CD1c-positive myeloid dendritic cell (primary cell): ENCODE measurements around the gene ALKBH2.
A peak's percentile ranks its signal among the peaks of the same experiment; 100 is the strongest.

Experiments used
- DNase-seq: peaks from one replicate; pipeline ENCODE4 v3.0.0-alpha.2; 2016; ENCODE audit errors: extremely low spot score

The ALKBH2 gene

DNA sequence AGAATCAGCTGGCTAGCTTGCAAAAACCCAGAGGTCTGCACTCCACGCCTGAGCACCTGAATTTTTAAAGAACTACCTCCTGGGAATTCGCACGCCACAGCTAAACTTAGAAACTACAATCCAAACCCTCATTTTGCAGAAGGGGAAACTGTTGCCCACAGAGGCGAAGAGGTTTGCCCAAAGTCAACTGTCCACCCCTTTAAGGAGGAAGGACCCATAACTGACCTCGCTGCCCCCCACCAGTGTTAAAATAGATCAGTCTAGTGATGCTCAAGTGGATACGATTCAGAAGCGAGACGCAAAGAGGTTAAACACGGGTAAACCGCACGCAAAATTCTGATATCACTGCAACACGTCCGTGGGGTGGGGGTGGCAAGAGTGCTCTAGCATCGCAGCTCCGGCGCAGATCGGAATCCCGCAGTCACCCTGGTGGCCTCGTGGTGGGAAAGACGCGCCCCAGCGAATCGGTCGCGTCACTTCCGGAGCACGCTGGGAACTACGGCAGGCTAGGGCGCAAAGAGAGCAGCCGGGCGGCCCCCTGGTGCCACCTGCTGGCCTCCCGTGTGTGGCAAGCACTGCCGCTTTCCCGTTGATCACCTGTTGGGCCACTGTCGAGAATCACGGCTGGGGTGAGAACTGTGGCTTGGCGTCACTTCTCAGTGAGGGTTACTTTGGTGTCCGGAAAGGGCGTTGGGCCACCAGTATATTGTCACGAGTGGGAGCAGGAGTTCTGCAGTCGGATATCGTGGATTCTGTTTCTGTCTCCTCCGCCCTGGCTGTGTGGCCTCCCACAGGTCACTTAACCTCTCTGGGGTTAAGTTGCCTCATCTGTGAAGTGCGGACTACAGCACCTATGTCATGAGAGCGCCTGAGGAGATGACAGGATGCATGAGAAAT is at the start of gene ALKBH2:
ALKBH2 (minus strand) TSS at position 451 of the 897 bp plus-strand sequence. CDS start 686 bp downstream, outside the sequence.
- DNase-seq: peak; percentile 97

DNA sequence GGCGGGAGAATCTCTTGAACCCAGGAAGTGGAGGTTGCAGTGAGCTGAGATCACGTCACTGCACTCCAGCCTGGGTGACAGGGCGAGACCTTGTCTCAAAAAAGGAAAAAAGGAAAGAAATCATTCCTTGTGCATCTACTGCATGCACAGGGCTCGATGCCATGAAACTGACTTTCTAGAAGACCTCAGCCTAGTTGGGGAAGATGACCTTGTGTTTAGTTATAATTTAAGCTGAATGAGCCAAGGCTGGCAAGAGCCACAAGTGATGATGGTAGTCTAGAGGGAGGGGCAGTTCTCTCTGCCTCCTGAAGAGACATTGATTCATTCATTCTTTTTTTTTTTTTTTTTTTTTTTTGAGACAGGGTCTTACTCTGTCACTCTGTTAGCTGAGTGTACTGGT is 47.3 kb upstream of the ALKBH2 start:
- no peak for DNase-seq

DNA sequence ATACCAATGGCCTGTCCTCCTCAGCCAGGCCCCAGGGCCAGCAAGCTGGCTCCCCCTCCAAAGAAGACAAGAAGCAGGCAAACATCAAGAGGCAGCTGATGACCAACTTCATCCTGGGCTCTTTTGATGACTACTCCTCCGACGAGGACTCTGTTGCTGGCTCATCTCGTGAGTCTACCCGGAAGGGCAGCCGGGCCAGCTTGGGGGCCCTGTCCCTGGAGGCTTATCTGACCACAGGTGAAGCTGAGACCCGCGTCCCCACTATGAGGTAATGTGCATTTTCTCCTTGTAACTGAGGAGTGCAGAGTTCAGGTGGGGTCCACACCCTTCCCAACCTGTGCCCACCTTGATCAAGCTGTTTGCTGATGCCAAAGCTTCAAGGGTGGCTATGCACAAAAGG is 46.5 kb upstream of the ALKBH2 start:
- no peak for DNase-seq

DNA sequence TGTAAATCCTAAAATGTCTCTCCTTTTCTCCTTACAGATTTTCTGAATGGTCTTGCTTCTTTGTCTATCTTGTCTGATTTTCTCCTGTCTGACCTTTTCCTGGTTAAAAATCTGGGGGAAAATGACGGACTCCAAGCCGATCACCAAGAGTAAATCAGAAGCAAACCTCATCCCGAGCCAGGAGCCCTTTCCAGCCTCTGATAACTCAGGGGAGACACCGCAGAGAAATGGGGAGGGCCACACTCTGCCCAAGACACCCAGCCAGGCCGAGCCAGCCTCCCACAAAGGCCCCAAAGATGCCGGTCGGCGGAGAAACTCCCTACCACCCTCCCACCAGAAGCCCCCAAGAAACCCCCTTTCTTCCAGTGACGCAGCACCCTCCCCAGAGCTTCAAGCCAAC is 46.1 kb upstream of the ALKBH2 start:
- no peak for DNase-seq

DNA sequence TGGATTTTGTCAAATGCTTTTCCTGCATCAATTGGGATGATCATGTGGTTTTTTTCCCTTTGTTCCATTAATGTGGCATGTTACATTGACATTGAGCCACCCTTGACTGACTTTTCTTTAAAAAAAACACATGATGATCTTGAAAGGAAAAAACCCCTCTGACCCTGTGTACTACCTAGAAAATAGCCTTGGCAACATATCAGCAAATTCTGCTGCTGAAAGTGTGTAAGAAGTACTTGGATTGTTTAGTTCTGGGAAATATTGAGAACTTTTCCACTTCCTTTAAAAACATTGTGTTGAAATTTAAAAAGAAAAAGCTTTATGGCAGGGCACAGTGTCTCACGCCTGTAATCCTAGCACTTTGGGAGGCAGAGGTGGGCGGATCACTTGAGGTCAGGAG is 43.8 kb upstream of the ALKBH2 start:
- DNase-seq: no peak

DNA sequence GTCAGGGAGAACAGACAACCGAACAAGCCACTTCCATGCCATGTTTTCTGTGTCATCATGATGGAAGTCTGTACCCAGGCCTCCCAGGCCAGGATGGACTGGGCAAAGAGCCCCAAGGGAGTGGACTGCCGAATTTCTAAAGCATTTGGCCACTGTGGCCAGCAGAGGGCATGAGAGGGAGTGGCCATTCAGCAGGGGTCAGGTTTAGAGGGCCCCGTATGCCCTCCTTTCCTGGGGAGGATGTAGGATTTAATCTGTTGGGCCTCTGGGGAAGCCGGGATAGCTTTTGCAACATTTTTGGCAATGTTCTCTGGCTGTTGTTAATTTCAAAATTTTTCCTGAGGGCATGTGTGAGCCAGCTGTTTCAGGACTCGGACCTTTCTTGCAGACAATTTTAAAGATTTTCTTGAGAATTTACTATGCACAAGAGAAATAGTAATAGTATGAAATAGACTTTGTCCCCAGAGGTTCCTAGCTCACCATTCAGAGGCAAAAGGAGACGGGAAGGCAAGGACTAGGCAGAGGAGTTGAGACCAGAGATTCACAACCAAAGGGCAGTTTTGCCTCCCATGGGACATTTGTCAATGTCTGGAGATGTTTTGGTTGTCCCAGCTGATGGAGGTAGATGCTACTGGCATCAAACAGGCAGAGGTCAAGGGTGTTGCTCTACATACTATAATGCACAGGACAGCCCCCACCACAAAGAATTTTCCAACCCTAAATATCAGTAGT is 41.1 kb upstream of the ALKBH2 start:
- peak; percentile 11 for DNase-seq

DNA sequence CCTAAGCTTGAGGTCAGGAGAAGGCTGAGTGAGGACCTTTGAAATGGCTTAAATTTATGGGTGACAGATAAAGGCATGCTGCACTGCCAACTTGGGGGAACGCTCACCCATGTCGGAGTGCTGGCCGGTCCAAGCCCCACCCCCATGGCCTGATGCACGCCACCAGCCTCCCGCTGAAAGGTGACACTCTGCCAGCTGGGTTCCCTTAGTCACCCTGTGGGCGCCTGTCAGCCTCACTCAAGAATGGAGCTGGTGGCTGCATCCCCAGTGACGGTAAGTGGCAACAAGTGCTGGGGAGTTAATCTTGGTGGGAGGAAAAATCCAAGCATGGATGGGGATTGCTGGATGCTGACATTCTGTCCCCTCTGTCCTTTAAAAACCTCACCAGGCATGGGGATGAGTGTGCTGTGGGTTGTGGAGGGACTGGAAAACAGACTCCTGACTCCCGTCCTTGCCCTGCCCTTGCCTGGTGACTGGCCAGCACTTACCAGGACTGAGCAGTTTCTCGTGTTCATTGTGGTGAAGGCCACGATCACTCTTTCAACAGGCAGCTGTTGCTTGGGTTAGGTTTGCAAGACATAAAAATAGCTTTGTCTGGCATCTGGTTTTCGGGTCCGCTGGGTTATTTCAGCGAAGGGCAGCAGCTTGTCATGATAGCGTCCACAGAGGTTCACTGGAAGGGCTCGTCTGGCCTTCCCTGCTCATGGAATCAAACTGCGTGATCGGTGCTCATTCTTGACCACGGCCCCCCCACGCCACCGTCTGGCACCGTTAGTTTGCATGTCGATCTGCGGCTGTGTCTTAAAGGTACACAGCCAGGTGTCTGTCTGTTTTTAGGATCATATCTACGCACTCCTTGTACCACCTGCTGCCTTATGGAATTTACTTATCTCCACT is 38.1 kb upstream of the ALKBH2 start:
- no peak for DNase-seq

DNA sequence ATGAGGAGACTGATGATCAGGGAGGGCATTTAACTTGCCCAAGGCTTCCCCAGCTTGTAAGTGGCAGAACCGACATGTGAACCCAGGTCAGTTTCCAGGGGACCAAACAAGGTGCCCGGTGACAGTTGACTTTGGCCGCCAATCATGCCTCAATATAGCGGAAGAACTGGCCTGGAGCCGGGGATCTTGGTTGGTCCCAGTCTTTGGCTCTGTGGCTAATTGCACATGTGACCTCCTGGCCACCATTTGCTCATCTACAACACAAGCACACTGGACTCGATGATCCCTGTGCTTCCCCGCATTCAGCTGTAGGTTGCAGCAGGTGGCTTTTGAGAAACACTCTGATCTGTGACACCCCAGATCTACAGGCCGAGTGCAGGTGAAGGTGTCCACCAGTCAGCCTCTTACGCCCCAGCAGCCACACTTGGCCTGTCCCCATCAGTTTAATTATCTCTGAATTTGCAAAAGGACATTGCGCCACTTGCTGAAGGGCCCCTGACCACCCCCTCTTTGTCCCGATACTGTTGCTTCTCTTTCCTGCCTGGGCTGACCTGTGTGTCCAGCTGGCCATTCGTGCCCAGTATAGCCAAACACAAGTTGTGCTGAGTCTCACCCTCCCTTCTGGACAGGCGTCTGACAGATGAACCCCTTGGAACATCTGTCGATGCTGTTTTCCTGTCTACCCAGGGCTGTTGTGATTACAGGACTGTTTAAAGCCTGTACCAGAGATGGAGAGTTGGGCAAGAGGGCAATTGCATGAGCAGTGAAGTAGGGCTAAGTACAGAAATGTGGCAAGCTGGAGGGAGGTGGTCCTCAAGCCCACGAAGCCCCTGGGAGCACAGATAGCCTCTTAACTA is 37.3 kb upstream of the ALKBH2 start:
- DNase-seq: no peak

DNA sequence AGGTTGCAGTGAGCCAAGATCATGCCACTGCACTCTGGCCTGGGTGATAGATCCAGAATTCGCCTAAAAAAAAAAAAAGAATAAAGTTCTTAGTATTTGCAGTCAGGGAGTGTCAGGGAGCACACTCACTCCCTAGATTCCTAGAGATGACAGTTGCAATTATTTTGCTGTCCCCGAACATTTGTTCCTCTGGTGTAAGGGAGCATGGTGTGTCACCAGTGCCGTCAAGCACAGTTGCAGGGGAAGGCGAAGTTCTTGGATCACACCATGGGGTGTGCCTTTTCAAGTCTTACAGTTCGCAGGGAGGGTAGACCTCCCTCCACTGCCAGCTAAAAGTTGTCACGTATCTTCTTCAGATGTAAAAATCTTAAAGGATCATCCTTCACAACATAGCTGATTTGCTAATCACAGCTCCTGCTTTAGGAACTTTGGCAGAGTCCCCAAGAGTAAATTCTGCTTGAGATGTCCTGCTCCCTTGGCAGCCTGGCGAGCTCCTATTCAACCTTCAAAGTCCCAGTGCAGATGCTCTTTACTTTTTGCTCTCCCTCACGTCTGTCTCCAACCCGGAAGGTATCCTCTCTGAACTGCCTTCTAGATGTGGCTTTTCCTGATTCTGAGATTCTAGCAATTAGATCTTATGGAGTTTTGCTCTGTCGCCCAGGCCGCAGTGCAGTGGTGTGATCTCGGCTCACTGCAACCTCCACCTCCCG is 34.4 kb upstream of the ALKBH2 start:
- DNase-seq: no peak

DNA sequence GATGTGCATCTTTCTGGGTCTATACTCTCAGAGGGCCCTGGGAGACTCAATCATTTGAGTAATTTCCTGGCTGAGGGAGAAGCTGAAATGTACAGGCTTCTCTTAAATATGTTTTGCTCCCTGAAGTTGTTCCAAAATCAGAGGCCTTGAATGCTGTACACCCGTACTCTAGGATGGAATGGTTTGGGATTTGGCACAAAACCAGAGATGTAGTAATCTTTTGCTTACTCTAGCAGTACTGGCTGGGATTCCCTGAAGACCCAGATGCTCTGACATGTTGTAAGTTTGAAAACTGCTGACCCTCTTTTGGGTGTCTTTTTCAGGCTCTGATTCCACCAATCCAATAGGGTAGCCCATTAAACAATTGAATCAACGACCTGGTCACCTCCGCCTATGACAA is 33.5 kb upstream of the ALKBH2 start:
- no peak for DNase-seq

DNA sequence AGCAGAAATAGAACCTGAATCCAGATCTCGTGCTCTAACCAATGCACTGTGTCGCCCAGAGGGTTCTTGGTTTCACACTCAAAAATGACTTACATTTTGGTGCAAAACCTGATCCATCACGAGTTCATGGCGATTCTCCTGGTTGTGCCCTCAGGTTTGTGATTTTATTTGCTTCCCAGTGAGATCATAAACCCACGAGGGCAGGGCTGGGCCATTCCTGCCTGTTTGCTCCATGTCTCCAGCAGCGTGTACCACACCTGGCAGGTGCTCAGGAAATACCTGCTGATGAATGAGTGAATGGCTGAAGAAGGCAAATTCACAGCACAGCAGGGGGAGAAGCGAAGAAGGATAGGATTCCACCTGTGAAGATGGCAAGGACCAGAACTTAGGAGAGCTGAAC is 32.5 kb upstream of the ALKBH2 start:
- DNase-seq: no peak

DNA sequence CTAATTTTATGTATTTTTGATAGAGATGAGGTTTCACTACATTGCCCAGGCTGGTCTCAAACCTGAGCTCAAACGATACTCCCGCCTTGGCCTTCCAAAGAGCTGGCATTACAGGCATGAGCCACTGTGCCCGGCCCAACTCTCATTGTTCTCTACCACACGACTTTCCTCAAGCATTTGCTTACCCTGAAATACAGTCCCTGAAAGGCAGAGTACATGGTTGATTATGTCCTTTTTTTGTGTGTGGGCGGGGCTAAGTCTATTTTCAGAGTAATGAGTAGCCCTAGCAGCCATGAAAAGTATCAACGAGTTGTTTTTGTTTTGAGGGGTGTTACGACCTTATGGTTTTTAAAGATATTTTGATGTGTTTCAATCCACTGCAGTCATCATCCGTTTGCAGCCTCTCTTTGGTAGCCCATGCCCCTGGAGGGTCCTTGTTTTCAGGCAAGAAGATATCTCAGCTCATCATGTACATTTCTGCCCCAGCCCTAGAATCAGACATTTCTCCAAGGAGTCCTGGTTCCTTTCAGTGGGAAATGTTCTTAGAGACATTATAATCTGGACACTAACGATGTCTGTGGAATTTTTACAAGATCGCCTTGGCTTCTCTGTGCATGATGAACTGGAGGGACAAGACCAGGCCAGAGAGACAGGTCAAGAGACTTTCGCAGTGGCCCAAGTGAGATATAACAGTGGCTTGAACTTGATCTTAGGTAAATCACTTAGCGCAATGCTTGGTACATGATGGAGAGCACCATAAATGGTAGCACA is 31.8 kb upstream of the ALKBH2 start:
- DNase-seq: no peak

DNA sequence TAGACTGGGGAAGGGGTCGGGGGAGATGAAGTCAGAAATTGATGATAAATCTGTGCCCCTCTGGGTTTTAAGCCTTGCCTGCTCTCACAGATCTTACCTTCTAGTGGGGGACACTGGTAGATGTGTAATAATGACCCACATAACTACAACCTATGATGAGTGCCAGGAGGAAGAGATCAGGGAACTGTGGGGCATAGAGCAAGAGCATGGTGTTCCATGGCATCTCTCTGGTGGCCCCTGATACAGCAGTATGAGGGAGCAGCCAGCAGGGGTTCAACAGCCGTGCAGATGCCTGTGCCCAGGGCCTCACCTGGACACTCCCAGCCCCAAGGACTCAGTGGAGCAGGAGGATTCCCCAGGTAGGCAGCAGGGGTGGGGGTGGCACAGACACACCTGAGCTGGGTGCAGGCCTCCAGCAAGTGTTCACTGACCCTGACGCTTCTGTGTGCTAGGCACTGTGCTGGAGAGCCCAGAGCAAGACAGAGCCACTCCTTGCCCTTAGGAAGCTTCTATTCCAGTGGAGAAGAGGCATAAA is 28.1 kb upstream of the ALKBH2 start:
- no peak for DNase-seq

DNA sequence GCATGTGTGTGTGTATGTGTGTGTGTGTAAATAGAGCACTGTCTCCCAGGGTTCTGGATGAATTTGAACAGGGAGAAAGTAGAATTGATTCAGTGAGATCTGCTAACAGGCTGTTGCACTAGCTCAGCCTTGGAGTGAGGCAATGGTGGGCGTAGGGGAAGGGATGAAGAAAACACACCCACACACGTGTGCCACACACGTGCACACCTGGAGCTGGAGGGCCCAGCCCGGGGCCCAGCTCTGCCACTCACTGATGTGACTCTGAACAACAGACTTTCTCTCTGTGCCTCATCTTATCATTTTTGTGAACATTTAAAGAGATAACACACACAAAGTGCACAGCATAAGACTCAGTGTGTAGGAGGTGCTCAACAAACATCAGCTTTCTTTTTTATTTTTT is 27.3 kb upstream of the ALKBH2 start:
- DNase-seq: no peak

DNA sequence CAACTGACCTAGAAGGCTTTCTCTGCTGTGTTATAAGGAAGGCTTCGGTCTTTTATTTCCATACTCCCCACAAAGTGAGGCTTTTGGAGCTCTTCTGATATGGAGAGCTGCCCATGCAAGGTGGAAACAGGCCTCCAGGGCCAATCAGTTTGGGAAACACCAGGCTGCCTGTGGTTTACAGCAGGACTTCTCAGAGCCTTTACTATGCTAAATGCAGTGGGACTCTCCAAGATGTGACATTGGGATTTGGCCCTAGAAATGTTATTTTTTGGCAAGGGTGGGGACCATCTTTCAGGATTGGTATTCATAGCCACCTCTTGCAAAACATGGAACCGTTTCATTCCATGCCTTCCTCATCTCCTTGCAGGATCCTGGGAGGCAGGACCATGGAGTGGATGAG is 26.8 kb upstream of the ALKBH2 start:
- no peak for DNase-seq

DNA sequence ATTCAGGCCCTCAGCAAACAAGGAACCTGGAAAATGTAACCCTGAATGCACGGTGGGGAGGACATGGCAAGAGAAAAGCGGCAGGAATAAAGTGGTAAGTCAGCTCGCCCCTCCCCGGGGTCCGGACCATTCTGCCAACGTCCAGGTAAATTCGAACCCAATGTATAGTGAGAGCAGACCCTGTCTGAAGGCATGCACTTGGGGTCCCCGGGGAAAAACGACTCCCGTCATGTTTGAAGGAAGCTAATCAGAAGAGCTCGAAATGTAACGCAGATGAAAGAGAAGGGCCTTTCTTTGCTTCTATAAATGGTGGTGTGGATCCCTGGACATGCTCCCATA is 23.3 kb upstream of the ALKBH2 start:
- DNase-seq: no peak

DNA sequence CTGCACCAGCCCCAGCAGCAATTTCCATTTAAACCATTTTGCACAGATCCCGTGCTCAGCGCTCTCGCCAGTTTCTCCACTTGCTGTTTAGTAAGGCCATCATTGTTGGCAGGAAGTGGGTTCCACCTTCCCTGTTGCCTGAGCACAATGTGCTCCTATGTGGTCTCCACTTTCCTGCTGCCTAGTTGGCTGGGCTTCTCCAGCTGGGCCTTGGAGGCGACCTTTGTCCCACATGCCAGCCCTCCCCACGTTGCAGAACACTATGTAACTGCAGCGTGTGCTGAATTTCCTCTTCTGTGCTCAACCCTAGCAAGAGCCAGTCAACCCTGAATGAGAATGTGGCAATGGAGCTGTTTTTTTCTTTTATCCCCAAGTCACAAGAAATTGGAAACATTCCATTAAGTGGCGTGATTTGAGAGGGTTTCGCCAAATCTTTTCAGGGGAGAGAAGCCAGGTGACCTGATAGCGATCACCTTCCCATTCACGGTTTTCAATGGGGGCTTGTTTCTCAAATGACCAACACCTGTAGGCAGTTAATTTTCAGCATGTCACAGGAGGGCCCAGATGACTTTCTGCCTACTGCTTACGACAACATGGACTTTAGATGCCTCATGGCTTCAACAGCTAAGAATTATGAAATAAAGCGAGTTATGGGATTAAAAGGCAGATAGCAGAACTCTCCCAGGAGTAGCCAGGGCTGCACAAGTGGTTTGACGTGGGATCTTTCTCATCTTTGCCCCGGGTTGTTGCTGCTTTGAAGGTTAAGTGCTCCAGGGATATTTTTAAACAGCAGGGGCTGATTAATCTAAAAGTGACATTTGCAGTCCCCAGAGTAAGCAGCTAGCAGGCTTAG is 22.7 kb upstream of the ALKBH2 start, which contains the start of gene ACACB:
ACACB (plus strand) TSS at position 830 of the 853 bp plus-strand sequence. CDS start 22,819 bp downstream, outside the sequence.
- DNase-seq: peak; percentile 24

DNA sequence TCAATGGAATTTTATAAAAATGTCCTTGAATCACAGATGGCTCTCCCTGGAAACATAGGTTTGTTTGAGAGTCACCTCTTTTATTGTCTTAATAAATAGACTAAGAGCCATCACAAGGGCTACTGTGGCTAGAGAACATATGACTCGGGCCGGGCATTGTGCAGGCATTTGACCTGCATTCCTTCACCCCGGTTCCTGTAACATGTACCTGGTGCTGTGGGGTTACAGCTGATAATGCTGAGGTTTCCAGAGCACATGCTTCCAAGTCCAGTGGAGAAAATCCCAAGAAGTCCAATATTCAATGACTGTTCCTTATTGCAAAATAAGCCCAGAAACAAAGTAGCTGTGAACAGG is 22.1 kb upstream of the ALKBH2 start:
- DNase-seq: no peak

DNA sequence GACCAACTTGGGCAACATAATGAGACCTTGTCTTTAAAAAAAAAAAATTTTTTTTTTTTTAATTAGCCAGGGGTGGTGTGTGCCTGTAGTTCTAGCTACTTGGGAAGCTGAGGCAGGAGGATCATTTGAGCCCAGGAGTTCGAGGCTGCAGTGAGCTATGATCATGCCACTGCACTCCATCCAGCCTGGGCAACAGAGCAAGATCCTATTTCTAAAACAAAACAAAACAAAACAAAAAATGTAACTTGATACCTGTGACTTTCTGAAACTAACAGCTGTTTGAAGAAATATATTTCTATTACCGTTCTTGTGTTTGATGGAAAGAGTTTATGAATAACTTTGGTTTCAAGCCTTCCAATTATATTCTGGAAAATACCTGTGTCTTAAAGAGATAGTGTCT is 21.4 kb upstream of the ALKBH2 start:
- no peak for DNase-seq
